Mucosa of stomach (tissue), 1 donor: ENCODE measurements around the gene BBS4.
A peak's percentile ranks its signal among the peaks of the same experiment; 100 is the strongest.
"Not testable (repeated sequence)": the region's sequence is repeated elsewhere in the genome, so short reads cannot be mapped to it uniquely, and the experiment has no call there.

Experiments
- H3K27me3 ChIP-seq: one replicate; pipeline ENCODE4 v1.7.0; 2013; ENCODE audit warnings: mild to moderate bottlenecking, low read length; ENCODE audit not compliant: control insufficient read depth, insufficient read depth
- H3K36me3 ChIP-seq: one replicate; pipeline ENCODE4 v1.7.0; 2013; ENCODE audit warnings: low read length; ENCODE audit not compliant: control insufficient read depth, insufficient read depth
- H3K4me1 ChIP-seq: one replicate; pipeline ENCODE4 v1.7.0; 2013; ENCODE audit warnings: mild to moderate bottlenecking, low read length; ENCODE audit not compliant: control insufficient read depth, insufficient read depth
- H3K4me3 ChIP-seq: one replicate; pipeline ENCODE4 v1.7.0; 2013; ENCODE audit warnings: low read length
- H3K9ac ChIP-seq: one replicate; pipeline ENCODE4 v1.7.0; 2013; ENCODE audit warnings: mild to moderate bottlenecking, low read length, moderate library complexity
- H3K9me3 ChIP-seq: one replicate; pipeline ENCODE4 v1.7.0; 2013; ENCODE audit warnings: mild to moderate bottlenecking, low read length, moderate library complexity; ENCODE audit not compliant: control insufficient read depth
- donor health status: Pancreatic carcinoma.

The BBS4 gene

GRCh38 chr15:72685925-72686794 lies at the start of gene BBS4, which contains the start of gene HIGD2B:
BBS4 (plus strand) TSS chr15:72686207; CDS start chr15:72686228, 21 bp downstream.
HIGD2B (minus strand) TSS chr15:72686182; CDS start chr15:72676374, 9,808 bp downstream.
- peaks cover 4% of the 10 kb centered on the region for H3K4me1 ChIP-seq
- no peaks in the 10 kb centered on the region for H3K27me3 ChIP-seq
- no peaks in the 10 kb centered on the region for H3K36me3 ChIP-seq
- peak within 1 kb of the TSS; percentile 92 for H3K9ac ChIP-seq
- peak within 1 kb of the TSS; percentile 94 for H3K4me3 ChIP-seq
- H3K9me3 ChIP-seq = no peaks in the 10 kb centered on the region

- H3K27me3 ChIP-seq, H3K9me3 ChIP-seq, H3K9ac ChIP-seq, H3K4me1 ChIP-seq, H3K36me3 ChIP-seq, H3K4me3 ChIP-seq: not testable (repeated sequence)
Observed at GRCh38 chr15:72636519-72637282, 49.3 kb upstream of the BBS4 start.

GRCh38 chr15:72639759-72640483 lies 46.1 kb upstream of the BBS4 start:
- not testable (repeated sequence) for H3K9ac ChIP-seq, H3K27me3 ChIP-seq, H3K4me1 ChIP-seq, H3K9me3 ChIP-seq, H3K36me3 ChIP-seq, H3K4me3 ChIP-seq

- not testable (repeated sequence) for H3K36me3 ChIP-seq, H3K27me3 ChIP-seq, H3K9ac ChIP-seq
Observed at GRCh38 chr15:72642271-72642670, 43.7 kb upstream of the BBS4 start.

GRCh38 chr15:72648631-72649253 lies 37.3 kb upstream of the BBS4 start:
- not testable (repeated sequence) for H3K27me3 ChIP-seq, H3K4me1 ChIP-seq, H3K4me3 ChIP-seq, H3K9ac ChIP-seq, H3K36me3 ChIP-seq, H3K9me3 ChIP-seq

More at GRCh38 chr15:72642271-72642670, 43.7 kb upstream of the BBS4 start:
- not testable (repeated sequence) for H3K4me1 ChIP-seq, H3K9me3 ChIP-seq, H3K4me3 ChIP-seq

- H3K27me3 ChIP-seq, H3K4me3 ChIP-seq, H3K36me3 ChIP-seq, H3K9ac ChIP-seq, H3K4me1 ChIP-seq, H3K9me3 ChIP-seq: not testable (repeated sequence)
Observed at GRCh38 chr15:72654397-72654796, 31.6 kb upstream of the BBS4 start, which contains the start of gene GOLGA6B. GOLGA6B (plus strand) TSS chr15:72654697; CDS start chr15:72654738, 41 bp downstream.

GRCh38 chr15:72656014-72656413 lies 30.0 kb upstream of the BBS4 start:
- not testable (repeated sequence) for H3K9ac ChIP-seq, H3K36me3 ChIP-seq, H3K27me3 ChIP-seq, H3K4me1 ChIP-seq, H3K9me3 ChIP-seq, H3K4me3 ChIP-seq

GRCh38 chr15:72661081-72661480 lies 24.9 kb upstream of the BBS4 start:
- H3K27me3 ChIP-seq, H3K9me3 ChIP-seq, H3K4me3 ChIP-seq, H3K9ac ChIP-seq, H3K36me3 ChIP-seq, H3K4me1 ChIP-seq: not testable (repeated sequence)

- H3K9me3 ChIP-seq, H3K36me3 ChIP-seq, H3K27me3 ChIP-seq, H3K4me3 ChIP-seq, H3K9ac ChIP-seq, H3K4me1 ChIP-seq: not testable (repeated sequence)
Observed at GRCh38 chr15:72663931-72664330, 22.1 kb upstream of the BBS4 start.

- not testable (repeated sequence) for H3K4me3 ChIP-seq, H3K4me1 ChIP-seq, H3K9ac ChIP-seq, H3K9me3 ChIP-seq, H3K36me3 ChIP-seq, H3K27me3 ChIP-seq
Observed at GRCh38 chr15:72665706-72666105, 20.3 kb upstream of the BBS4 start.

- not testable (repeated sequence) for H3K4me1 ChIP-seq, H3K4me3 ChIP-seq, H3K9me3 ChIP-seq, H3K27me3 ChIP-seq, H3K36me3 ChIP-seq, H3K9ac ChIP-seq
Observed at GRCh38 chr15:72669803-72670202, 16.2 kb upstream of the BBS4 start.
